Stimulated activated CD8-positive, alpha-beta memory T cell treated with anti-CD3 and anti-CD28 coated beads, Interleukin-12 subunit alpha, Interleukin-12 subunit beta, amount 100 ng/mL, for 24 hours (primary cell): ENCODE data around the gene HSPA1A.
A peak's percentile ranks its signal among the peaks of the same experiment; 100 is the strongest.
"Not testable (repeated sequence)": the region's sequence is repeated elsewhere in the genome, so short reads cannot be mapped to it uniquely, and the experiment has no call there.

ENCODE experiments used
- DNase-seq: peaks from one replicate; pipeline ENCODE4 v3.0.0-alpha.2; 2020; ENCODE audit errors: extremely low read depth

Gene HSPA1A

GRCh38 chr6:31836474-31837368, 21.4 kb downstream of the HSPA1A start:
- no peak for DNase-seq

GRCh38 chr6:31837369-31838113, 22.2 kb downstream of the HSPA1A start:
- no peak for DNase-seq

DNA sequence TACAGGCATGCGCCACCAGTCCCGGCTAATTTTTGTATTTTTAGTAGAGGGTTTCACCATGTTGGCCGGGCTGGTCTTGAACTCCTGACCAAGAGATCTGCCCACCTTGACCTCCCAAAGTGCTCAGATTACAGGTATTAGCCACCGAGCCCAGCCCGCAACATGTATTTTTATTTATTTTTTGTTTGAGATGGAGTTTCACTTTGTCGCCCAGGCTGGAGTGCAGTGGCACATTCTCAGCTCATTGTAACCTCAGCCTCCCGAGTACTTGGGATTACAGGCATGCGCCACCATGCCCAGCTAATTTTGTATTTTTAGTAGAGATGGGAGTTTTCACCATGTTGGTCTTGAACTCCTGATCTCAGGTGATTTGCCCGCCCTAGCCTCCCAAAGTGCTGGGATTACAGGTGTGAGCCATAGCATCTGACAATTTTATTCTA, 22.8 kb downstream of the HSPA1A start:
- not testable (repeated sequence) for DNase-seq

GRCh38 chr6:31838968-31839367, 23.6 kb downstream of the HSPA1A start:
- no peak for DNase-seq

- not testable (repeated sequence) for DNase-seq
These were observed 24.4 kb downstream of the HSPA1A start for GRCh38 chr6:31839779-31840126.

GRCh38 chr6:31842053-31842452, 26.7 kb downstream of the HSPA1A start:
- no peak for DNase-seq

- DNase-seq: no peak
These were observed 29.2 kb downstream of the HSPA1A start for GRCh38 chr6:31844507-31844906.

- no peak for DNase-seq
These were observed 32.1 kb downstream of the HSPA1A start for GRCh38 chr6:31847276-31847978.

DNA sequence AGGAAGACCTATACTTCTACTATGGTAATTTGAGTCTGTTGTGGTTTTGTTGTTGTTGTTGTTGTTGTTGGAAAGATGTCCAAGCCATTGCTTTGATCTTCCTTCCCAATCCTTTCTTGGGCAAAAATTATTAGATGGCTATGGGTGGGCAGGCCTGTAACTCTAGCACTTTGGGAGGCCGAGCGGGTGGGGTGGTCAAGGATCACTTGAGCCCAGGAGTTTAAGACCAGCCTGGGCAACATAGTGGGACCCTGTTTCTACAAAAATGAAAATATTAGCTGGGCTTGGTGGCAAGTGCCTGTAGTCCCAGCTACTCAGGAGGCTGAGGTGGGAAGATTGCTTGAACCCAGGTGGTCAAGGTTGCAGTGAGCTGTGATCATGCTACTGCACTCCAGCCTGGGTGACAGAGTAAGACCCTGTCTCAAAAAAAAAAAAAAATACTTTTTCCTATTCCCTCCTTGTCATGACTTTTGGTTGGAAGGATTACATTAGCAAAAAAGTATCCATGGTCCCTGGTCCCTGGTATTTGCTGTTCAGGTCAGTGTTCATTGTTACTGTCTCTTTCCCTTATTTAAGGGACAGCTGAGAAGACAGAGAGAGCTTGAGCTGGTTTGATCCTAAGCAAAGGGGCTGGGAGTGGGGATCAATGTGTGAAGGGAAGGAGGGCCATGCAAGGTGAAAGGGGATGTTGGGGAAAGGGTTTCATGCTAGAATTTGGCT, 35.6 kb downstream of the HSPA1A start:
- DNase-seq: no peak

GRCh38 chr6:31851485-31851832, 36.1 kb downstream of the HSPA1A start:
- DNase-seq: no peak

GRCh38 chr6:31851980-31852718, 36.8 kb downstream of the HSPA1A start:
- DNase-seq: not testable (repeated sequence)

DNA sequence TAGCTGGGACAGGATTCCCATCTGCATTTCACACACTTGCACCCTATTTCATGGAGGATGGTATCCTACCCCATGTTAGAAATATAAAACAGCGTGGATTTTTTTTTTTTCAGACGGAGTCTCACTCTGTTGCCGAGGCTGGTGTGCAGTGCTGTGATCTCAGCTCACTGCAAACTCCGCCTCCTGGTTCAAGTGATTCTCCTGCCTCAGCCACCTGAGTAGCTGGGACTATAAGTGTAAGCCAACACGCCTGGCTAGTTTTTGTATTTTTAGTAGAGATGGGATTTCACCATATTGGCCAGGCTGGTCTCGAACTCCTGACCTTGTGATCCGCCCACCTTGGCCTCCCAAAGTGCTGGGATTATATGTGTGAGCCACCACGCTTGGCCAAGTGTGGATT, 42.4 kb downstream of the HSPA1A start:
- DNase-seq: not testable (repeated sequence)

DNA sequence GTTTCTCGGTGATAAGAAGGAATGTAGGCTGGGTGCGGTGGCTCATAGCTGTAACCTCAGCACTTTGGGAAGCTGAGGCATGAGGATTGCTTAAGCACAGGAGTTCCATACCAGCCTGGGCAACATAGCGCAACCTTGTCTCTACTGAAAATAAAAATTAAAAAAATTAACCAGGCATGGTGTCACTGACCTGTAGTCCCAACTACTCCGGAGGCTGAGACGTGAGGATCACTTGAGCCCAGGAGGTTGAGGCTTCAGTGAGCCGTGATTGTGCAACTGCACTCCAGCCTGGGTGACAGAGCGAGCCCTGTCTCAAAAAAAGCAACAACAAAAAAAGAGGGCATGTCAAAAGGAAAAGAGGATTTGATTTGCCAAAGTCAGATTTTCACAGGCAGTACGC, 43.4 kb downstream of the HSPA1A start:
- DNase-seq: no peak

- no peak for DNase-seq
These were observed 44.6 kb downstream of the HSPA1A start for GRCh38 chr6:31859923-31860322.

DNA sequence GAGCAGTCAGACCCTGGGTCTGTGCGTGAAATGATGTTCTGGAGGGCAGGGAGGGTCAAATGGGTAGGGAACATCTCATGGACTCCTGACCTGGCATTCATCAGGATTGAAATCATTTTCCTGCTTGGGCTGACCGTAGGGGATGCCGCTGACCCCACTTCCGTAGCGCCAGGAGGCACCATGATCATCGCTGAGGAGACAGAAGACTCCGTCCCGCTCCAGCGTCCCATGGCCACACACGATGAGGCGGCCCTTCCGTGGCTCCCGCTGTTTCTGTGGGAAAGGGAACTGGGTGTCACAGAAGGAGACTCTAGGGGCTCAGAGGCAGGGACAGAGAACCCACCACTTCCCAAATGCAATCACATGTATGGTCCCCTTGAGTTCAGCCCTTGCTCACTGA, 45.0 kb downstream of the HSPA1A start:
- DNase-seq: no peak

DNA sequence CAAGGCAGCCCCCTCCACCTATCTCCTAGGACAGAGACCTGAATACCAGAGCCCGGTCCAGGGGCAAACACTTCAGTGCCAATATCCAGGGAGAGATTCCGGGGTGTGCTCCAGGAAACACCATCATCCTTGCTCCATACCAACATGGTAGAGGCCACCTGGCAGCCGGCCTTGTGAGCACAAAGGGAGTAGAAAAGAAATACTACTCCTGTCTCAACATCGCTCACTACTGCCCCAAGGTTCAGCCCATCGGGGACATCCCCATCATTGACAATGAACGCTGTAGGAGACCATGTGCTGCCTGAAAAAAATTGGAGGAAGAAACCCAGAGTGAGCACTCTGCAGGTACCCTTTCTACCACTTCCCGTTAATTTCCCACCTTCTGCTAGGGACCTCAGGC, 45.8 kb downstream of the HSPA1A start:
- DNase-seq: no peak

GRCh38 chr6:31861919-31862343, 46.6 kb downstream of the HSPA1A start:
- DNase-seq: no peak

DNA sequence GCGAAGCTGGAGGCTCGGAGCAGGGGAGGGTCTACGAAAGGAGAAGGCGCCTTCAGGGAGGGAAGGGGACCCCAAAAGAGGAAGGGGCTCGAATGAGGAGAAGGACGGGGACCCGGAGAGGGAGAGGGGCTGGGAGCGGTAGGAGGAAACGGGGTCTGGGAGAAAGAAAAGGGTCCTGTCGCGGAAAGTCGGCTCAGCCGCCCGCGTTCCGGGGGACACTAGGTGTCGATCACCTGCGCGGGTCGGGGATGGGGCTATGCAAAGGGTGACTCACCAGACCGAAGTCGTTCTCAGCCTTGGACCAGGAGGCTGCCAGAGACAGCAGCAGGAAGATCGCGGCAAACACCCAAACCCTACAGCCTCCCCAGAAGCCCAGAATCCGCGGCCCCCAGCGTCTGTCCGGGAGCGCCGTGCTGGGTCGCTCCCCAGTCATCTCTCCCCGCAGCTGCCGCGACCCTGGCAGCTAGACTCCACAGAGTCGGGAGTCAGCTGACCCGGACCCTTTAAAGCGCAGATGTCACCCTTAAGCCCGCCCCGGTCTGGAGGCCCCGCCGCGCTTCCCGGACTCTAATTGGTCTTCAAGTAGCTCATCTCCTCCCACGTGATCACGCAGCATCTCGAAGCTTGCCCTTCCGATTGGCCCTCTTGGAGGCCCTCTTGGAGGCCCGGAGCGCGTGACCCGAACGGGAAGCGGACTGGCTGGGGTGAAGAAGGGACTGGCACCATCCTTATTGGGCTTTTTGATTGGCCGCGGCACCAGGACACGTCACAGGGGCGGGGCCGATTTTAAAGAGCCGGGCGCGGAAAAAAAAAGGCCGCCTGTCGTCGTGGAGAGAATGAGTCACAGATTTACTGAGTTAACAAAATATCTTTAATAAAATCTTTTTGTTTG, 47.2 kb downstream of the HSPA1A start, which contains the start of gene NEU1:
Gene NEU1, minus strand, starts transcription at position 478 of the 892 bp plus-strand sequence. Its CDS starts 45 bp downstream, at position 433.
- peak; percentile 98 for DNase-seq

DNA sequence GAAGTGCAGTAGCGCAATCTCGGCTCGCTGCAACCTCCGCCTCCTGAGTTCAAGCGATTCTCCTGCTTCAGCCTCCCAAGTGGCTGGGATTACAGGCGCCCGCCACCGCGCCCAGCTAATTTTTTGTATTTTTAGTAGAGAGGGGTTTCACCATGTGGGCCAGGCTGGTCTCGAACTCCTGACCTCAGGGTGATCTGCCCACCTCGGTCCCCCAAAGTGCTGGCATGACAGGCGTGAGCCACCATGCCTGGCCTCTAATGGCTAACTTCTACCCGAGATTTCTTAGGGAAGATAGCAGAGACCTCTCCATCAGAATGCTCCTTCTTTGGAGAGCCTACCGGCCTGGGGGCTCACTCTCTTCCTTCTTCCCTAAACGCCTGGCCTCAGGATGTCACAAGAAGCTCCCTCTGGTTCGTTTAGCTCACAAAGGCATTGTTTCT, 48.8 kb downstream of the HSPA1A start:
- not testable (repeated sequence) for DNase-seq

GRCh38 chr6:31864818-31865204, 49.5 kb downstream of the HSPA1A start:
- DNase-seq: no peak
